ENCODE results near the gene AP4S1.
"Not testable (repeated sequence)": the region's sequence is repeated elsewhere in the genome, so short reads cannot be mapped to it uniquely, and the experiment has no call there.

AP4S1 gene

DNA sequence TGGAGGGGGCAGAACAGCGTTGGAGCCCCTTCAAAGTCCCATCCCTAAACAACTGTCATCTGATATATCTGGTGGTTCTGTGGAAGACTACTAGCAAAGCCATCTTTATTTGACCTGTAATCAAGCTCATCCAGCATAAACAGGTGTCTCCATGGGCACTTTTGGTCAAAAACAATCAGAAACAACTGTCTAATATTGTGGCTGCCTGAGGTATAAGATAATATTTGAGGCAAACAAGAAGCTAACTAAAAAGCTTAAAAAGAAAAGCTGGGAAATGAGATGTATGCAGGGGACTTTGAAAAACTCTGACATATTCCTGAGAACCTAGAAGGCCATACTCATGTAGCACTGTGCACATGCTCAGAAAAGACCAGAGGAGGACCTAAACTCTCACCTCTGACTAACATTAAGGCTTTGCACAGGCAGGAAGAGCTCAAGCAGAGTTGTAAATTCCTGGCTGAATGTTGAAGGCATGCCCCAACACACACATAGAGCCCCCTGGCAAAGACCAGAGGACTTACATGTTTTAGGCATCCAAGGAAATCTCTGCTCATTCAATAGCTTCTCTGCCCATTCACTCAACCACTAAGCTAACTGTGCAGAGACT, 27.2 kb upstream of the AP4S1 start:
- Mint-ChIP-seq H3K27ac (no peak overlapping the region), H3K4me1 (peaks cover 45% of the 10 kb centered on the region), H3K4me3 (no peak overlapping the region), H3K36me3 (peaks cover 25% of the 10 kb centered on the region), H3K9me3 (peaks cover 3% of the 10 kb centered on the region)
- DNase-seq (ENCODE audit: low spot score in 2 of 2) (no peak), ATAC-seq (no peak)

DNA sequence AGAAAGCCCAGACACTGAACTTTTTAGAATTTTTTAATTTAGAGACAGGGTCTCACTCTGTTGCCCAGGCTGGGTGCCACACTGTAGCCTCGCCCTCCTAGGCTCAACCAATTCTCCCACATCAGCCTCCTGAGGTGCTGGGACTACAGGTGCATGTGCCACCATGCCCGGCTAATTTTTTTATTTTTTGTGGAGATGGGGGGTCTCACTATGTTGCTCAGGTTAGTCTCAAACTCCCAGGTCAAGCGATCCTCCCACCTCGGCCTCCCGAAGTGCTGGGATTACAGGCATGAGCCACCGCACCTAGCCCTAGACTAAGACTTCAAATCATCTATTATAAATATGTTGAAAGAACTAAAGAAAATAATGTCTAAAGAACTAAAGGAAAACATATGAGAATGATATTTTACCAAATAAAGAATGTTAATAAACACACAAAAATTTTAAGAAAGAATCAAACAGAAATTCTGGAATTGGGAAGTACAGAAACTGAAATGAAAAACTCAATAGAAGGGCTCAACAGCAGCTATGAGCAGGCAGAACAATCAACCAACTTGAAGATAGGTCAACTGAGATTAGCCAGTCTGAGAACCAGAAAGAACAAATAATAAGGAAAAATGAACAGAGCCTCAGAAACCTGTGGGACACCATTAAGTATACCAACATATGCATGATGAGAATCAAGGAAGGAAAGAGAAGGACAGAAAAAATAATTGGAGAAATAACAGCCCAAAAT, 26.2 kb upstream of the AP4S1 start:
- H3K4me1 Mint-ChIP-seq: peaks cover 45% of the 10 kb centered on the region
- peaks cover 3% of the 10 kb centered on the region for H3K9me3 Mint-ChIP-seq
- no peak overlapping the region for H3K4me3 Mint-ChIP-seq
- ATAC-seq (no peak), DNase-seq (ENCODE audit: low spot score in 2 of 2) (no peak)
- H3K36me3 Mint-ChIP-seq: peaks cover 28% of the 10 kb centered on the region
- H3K27ac Mint-ChIP-seq: no peak overlapping the region

DNA sequence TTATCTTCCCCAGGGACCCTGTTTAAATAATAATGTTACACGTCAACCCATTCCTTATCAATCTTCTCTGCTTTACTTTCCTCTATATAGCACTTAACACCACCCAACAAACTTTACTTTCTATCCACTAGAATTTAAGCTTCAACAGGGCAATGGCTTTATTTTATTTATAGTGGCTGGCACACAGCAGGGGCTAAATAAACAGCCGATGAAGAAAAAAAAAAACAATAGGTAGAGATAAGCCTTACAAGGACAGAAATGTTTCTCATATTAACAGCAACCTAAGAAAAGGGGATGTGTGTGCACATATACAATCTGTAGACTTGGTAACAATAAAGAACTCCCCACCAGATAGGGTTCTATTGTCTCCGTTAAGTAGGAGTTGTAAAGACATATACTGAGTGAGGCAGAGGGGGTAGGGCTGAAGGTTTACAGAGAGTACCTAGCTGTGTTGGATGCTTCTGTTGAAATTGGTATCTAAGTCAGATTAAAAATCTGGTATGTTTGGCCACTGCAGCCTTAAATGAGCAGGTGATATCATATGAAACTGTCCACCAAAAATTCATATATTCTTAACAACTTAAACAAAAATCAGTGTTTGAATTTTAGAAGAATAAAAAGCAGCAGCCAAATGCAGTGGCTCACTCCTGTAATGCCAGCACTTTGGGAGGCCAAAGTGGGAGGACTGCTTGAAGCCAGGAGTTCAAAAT, 24.7 kb upstream of the AP4S1 start:
- Mint-ChIP-seq H3K27ac (no peak overlapping the region), H3K4me1 (peaks cover 30% of the 10 kb centered on the region), H3K36me3 (peaks cover 41% of the 10 kb centered on the region), H3K9me3 (peaks cover 3% of the 10 kb centered on the region), H3K4me3 (no peak overlapping the region)
- DNase-seq (ENCODE audit: low spot score in 2 of 2) (no peak), ATAC-seq (no peak)

DNA sequence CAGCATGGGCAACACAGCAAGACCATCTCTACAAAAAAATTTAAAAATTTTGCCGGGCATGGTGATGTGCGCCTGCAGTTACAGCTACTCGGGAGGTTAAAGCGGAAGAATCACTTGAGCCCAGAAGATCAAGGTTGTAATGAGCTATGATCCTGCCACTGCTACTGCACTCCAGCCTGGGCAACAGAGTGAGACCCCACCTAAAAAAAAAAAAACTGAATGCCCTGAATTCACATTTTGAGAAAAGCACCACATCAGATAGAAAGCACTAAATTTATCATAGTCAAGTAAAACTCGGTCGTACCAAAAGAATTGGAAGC, 24.1 kb upstream of the AP4S1 start:
- Mint-ChIP-seq H3K4me1 (peaks cover 26% of the 10 kb centered on the region), H3K27ac (no peak overlapping the region), H3K9me3 (peaks cover 3% of the 10 kb centered on the region), H3K36me3 (peaks cover 46% of the 10 kb centered on the region), H3K4me3 (no peak overlapping the region)
- ATAC-seq: no peak
- no peak for DNase-seq (ENCODE audit: low spot score in 2 of 2)

DNA sequence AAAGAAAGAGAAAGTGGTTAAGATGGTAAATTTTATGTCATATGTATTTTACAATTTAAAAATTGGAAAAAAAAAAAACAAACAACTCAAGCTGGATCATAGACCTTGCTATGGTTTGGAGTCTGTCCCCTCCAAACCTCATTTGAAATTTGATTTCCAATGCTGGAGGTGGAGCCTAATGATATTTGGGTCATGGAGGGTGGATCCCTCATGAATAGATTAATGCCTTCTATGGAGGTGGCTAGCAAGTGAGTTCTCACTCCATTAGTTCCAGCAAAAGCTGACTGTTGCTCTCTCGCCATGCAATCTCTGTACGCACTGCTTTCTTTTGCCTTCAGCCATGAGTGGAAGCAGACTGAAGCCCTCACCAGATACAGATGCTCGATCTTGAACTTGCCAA, 22.2 kb upstream of the AP4S1 start:
- DNase-seq (ENCODE audit: low spot score in 2 of 2) (no peak), ATAC-seq (no peak)
- Mint-ChIP-seq H3K4me1 (peaks cover 19% of the 10 kb centered on the region), H3K4me3 (no peak overlapping the region), H3K36me3 (peaks cover 51% of the 10 kb centered on the region), H3K9me3 (peaks cover 3% of the 10 kb centered on the region), H3K27ac (no peak overlapping the region)

DNA sequence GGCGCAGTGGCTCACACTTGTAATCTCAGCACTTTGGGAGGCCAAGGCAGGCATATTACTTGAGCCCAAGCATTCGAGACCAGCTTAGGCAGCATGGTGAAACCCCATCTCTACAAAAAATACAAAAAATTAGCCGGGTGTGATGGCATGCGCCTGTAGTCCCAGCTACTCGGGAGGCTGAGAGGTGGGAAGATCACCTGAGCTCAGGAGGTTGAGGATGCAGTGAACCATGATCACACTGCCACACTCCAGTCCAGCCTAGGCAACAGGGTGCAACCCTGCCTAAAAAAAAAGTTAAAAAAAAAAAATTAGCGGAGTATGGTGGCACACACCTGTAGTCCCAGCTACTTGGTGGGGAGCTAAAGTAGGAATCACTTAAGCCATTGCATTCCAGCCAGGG, 21.4 kb upstream of the AP4S1 start:
- H3K9me3 Mint-ChIP-seq; H3K4me3 Mint-ChIP-seq; H3K27ac Mint-ChIP-seq; ATAC-seq; DNase-seq (ENCODE audit: low spot score in 2 of 2): not testable (repeated sequence)
- Mint-ChIP-seq H3K4me1 (peaks cover 19% of the 10 kb centered on the region), H3K36me3 (peaks cover 51% of the 10 kb centered on the region)

DNA sequence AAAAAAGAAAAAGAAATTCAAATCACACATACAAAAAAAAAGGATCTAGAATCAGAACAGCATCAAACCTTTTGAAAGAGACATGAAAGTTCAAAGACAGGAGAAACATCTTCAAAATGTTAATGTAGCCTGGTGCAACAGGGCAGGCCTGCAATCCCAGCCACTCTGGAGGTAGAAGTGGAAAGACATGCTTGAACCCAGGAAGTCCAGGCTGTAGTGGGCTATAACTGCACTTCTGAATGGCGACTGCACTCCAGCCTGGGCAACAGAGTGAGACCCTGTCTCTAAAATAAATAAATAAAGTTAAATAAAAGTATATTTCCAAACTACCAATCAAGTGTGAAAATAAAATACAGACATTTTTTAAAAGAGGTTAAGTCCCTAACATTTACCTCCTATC, 18.7 kb upstream of the AP4S1 start:
- Mint-ChIP-seq H3K27ac (peak overlapping the region; percentile 68), H3K4me3 (no peak overlapping the region), H3K4me1 (peaks cover 7% of the 10 kb centered on the region), H3K36me3 (peaks cover 44% of the 10 kb centered on the region), H3K9me3 (no peaks in the 10 kb centered on the region)
- no peak for ATAC-seq
- no peak for DNase-seq (ENCODE audit: low spot score in 2 of 2)

DNA sequence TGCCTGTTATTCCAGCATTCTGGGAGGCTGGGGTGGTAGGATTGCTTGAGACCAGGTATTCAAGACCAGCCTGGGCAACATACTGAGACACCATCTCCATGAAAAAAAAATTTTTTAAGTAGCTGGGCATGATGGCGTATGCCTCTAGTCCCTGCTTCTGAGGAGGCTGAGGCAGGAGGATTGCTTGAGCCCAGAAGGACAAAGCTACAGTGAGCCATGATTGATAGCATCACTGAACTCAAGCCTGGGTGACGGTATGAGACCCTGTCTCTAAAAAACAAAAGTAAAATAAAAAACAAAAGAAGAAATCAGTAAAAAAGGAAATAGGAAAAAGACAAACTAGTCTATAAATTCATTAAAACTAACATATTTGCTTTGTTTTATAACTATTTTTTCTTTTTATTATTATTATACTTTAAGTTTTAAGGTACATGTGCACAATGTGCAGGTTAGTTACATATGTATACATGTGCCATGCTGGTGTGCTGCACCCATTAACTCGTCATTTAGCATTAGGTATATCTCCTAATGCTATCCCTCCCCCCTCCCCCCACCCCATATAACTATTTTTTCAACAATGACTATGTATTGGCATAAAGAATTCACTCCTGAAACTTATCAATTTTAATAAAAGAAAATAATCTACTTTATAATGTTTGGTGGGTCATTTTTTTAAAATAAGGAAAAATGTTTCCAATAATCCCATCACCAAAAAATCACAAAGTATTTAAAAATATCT, 15.4 kb upstream of the AP4S1 start:
- no peak overlapping the region for H3K27ac Mint-ChIP-seq
- ATAC-seq: no peak
- H3K9me3 Mint-ChIP-seq: no peaks in the 10 kb centered on the region
- peaks cover 39% of the 10 kb centered on the region for H3K36me3 Mint-ChIP-seq
- no peak overlapping the region for H3K4me3 Mint-ChIP-seq
- DNase-seq (ENCODE audit: low spot score in 2 of 2): no peak
- no peaks in the 10 kb centered on the region for H3K4me1 Mint-ChIP-seq

DNA sequence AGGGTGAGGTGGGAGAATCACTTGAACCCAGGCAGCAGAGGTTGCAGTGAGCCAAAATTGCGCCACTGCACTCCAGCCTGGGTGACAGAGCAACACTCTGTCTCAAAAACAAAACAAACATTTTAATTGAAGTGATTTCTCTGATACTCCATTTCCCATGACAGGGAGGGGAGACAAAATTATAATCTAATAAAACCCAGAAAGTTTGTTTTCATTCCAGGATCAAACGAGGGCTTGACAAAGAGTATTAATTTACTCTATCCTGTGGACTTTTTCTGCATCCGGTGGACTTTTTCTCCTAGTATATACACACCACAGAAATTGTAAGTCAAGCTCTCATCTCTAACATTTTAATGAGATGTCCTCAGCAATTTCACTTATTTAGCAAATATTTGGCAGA, 14.5 kb upstream of the AP4S1 start:
- no peak overlapping the region for H3K27ac Mint-ChIP-seq
- ATAC-seq (no peak), DNase-seq (ENCODE audit: low spot score in 2 of 2) (no peak)
- peaks cover 30% of the 10 kb centered on the region for H3K36me3 Mint-ChIP-seq
- no peaks in the 10 kb centered on the region for H3K4me1 Mint-ChIP-seq
- no peak overlapping the region for H3K4me3 Mint-ChIP-seq
- no peaks in the 10 kb centered on the region for H3K9me3 Mint-ChIP-seq

DNA sequence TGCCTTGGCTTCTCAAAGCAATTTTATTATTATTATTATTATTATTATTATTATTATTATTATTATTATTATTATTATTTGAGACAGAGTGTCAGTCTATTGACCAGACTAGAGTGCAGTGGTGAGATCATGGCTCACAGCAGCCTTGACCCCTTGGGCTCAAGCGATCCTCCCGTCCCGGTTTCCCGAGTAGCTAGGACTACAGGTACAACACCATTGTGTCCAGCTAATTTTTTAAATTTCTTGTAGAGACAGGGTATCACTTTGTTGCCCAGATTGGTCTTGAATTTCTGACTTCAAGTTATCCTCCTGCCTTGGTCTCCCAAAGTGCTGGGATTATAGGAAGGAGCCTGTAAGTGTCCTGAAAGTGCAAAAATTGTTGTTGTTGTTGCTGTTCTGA, 11.6 kb upstream of the AP4S1 start:
- H3K4me1 Mint-ChIP-seq: no peaks in the 10 kb centered on the region
- no peak overlapping the region for H3K4me3 Mint-ChIP-seq
- peaks cover 22% of the 10 kb centered on the region for H3K36me3 Mint-ChIP-seq
- no peaks in the 10 kb centered on the region for H3K9me3 Mint-ChIP-seq
- DNase-seq (ENCODE audit: low spot score in 2 of 2): no peak
- no peak overlapping the region for H3K27ac Mint-ChIP-seq
- ATAC-seq: no peak

DNA sequence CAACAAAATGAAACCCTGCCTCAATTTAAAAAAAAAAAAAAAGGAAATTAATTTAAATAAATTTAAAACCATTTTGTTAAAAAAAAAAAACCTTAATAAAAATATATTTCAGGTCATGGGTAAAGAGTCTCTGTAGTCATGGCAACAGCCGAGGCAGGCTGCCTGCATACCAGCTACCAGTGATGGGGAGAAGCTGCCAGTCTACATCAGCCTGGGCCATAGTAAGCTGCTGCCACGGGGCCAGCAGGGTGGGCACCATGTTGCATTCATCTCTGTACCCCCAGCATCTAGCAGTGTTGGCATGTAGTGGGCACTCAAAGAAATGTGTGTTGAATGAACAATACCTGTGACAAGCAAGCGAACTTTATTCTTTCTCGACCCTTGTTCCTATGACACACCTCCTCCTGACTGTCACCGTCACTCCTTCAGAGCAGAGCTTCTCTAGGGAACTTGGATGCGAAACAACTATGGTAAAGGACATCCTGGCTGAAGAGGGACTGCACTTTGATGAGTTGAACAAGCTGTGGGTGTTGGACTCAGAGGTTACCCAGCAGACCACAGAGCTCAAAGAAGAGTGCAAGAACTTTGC, 7.3 kb upstream of the AP4S1 start:
- H3K9me3 Mint-ChIP-seq: no peaks in the 10 kb centered on the region
- no peak overlapping the region for H3K4me3 Mint-ChIP-seq
- no peak for ATAC-seq
- no peak overlapping the region for H3K27ac Mint-ChIP-seq
- DNase-seq (ENCODE audit: low spot score in 2 of 2): no peak
- peaks cover 7% of the 10 kb centered on the region for H3K4me1 Mint-ChIP-seq
- H3K36me3 Mint-ChIP-seq: peaks cover 23% of the 10 kb centered on the region

DNA sequence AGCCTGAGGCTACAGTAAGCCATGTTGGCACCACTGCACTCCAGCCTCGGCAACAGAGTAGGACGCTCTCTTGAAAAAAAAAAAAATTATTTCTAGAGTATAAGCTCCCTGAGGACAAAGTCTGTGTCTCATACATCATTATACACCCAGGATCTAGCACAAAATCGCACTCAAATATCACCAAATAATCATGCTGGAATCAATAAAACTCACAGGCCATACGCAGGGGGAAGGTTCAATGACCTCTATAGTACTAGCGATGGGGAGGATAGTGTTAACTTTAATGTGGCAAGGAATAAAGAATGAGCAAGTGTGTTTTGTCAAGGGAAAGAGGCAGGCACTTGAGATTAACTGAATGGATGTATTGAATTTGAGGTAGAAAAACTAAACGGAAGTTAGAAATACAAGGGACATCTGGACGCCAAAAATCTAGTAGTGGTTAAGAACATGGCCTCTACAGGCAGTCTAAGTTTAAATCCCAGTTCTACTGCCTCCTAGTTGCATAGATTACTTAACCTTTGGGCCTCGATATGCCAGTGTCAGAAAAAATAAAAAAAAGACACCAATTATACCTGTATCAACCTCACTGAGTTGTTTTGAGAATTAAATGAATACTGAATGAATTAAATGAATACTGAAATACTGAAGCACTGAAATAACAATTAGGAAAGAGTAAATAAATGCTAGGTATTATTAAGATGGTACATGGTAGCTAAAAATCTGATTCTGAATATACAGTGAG, 4.4 kb upstream of the AP4S1 start:
- DNase-seq (ENCODE audit: low spot score in 2 of 2): no peak
- no peak for ATAC-seq
- Mint-ChIP-seq H3K4me3 (no peak overlapping the region), H3K27ac (peak overlapping the region; percentile 8), H3K9me3 (no peaks in the 10 kb centered on the region), H3K4me1 (peaks cover 26% of the 10 kb centered on the region), H3K36me3 (peaks cover 32% of the 10 kb centered on the region)

DNA sequence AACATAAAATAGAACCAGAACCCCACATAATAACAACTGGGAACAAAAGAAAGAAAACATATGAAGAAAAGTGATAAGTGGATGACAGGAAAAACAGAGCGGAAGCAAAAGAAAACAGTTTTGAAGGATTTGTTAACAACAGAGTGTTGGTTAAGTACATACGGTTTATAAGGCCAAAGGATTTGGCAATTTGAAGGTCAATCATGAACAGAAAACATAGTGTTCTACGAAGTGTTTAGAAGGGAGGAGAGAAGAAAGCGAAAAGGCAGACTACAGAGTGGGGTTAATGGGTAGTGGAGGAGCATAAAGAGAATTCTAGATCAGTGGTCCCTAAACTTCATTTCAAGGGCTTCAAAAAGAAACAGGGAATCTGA, 3.9 kb upstream of the AP4S1 start:
- Mint-ChIP-seq H3K36me3 (peaks cover 34% of the 10 kb centered on the region), H3K27ac (peak overlapping the region; percentile 8), H3K9me3 (no peaks in the 10 kb centered on the region), H3K4me1 (peaks cover 27% of the 10 kb centered on the region), H3K4me3 (no peak overlapping the region)
- ATAC-seq (no peak), DNase-seq (ENCODE audit: low spot score in 2 of 2) (no peak)

DNA sequence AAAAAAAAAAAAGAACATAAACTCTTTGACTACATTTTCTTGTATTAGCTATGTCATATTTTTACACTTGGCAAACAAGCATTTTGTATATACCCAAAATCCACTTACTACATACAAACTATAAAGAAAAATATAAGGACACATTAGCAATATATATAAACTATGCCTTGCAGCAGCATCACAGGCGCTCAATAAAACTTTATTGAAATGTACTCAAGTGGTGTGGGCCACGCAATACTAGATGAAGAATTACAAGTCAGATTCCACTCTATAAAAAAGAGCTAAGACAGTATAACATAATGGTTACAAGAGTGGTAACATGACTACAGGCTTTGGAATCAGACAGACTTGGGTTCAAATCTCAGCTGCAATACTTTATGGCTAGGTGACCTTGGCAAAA, 3.1 kb upstream of the AP4S1 start:
- ATAC-seq (no peak), DNase-seq (ENCODE audit: low spot score in 2 of 2) (no peak)
- Mint-ChIP-seq H3K36me3 (peaks cover 42% of the 10 kb centered on the region), H3K4me1 (peaks cover 34% of the 10 kb centered on the region), H3K4me3 (no peak overlapping the region), H3K27ac (no peak overlapping the region), H3K9me3 (no peaks in the 10 kb centered on the region)

DNA sequence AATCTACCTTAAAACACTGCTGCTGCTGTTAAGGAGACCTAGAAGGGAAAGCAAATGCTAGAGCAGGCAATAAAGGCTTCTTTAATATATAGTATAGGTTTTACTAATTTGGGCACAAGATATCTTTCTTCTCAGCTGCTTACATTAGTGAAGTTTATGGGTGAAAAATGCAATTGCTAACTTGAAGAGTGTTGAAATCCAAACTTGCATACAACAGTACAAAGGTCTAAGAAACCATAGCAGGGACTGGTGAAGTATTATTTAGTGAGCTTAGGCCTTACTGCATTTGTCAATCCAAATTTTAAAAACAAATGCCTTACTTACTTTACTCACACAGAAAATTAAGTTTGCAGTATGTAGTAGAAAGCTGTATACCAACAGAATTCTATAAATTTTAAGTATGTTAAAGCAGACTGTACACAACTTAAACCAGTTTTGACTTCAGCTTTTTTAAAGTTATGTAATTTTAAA, 1.4 kb upstream of the AP4S1 start:
- H3K4me1 Mint-ChIP-seq: peaks cover 42% of the 10 kb centered on the region

More for the DNA sequence above, 1.4 kb upstream of the AP4S1 start:
- Mint-ChIP-seq H3K9me3 (no peaks in the 10 kb centered on the region), H3K4me3 (peak overlapping the region; percentile 97), H3K27ac (peak overlapping the region; percentile 52), H3K36me3 (peaks cover 42% of the 10 kb centered on the region)
- no peak for ATAC-seq
- DNase-seq (ENCODE audit: low spot score in 2 of 2): no peak

Measured in stimulated activated effector memory CD8-positive, alpha-beta T cell treated with anti-CD3 and anti-CD28 coated beads, Interleukin-12 subunit alpha, Interleukin-12 subunit beta, amount 100 ng/mL, for 72 hours (primary cell).